ENCODE results near the gene PDK2.
"Not testable (repeated sequence)": the region's sequence is repeated elsewhere in the genome, so short reads cannot be mapped to it uniquely, and the experiment has no call there.

PDK2 gene

GRCh38 chr17:50059256-50059655 lies 35.9 kb upstream of the PDK2 start:
- DNase-seq: no peak

- DNase-seq: no peak
Observed at GRCh38 chr17:50059759-50060273, 35.3 kb upstream of the PDK2 start.

GRCh38 chr17:50060951-50061712 lies 34.0 kb upstream of the PDK2 start:
- no peak for DNase-seq

- not testable (repeated sequence) for DNase-seq
Observed at GRCh38 chr17:50061713-50062045, 33.5 kb upstream of the PDK2 start.

- no peak for DNase-seq
Observed at GRCh38 chr17:50062293-50063243, 32.6 kb upstream of the PDK2 start.

- DNase-seq: no peak
Observed at GRCh38 chr17:50063561-50064252, 31.4 kb upstream of the PDK2 start.

- DNase-seq: no peak
Observed at GRCh38 chr17:50064253-50065001, 30.7 kb upstream of the PDK2 start.

GRCh38 chr17:50065056-50065455 lies 30.1 kb upstream of the PDK2 start:
- DNase-seq: no peak

- no peak for DNase-seq
Observed at GRCh38 chr17:50066995-50067394, 28.2 kb upstream of the PDK2 start.

GRCh38 chr17:50067996-50068395 lies 27.2 kb upstream of the PDK2 start:
- no peak for DNase-seq

- no peak for DNase-seq
Observed at GRCh38 chr17:50070908-50071680, 24.1 kb upstream of the PDK2 start.

- no peak for DNase-seq
Observed at GRCh38 chr17:50071692-50072091, 23.5 kb upstream of the PDK2 start.

GRCh38 chr17:50072130-50072529 lies 23.0 kb upstream of the PDK2 start:
- DNase-seq: no peak

GRCh38 chr17:50072925-50073324 lies 22.2 kb upstream of the PDK2 start:
- DNase-seq: no peak

GRCh38 chr17:50074227-50074626 lies 20.9 kb upstream of the PDK2 start:
- no peak for DNase-seq

GRCh38 chr17:50075446-50076032 lies 19.6 kb upstream of the PDK2 start:
- no peak for DNase-seq

- no peak for DNase-seq
Observed at GRCh38 chr17:50076221-50076590, 18.9 kb upstream of the PDK2 start.

GRCh38 chr17:50076591-50077235 lies 18.4 kb upstream of the PDK2 start:
- DNase-seq: no peak

GRCh38 chr17:50078430-50078829 lies 16.7 kb upstream of the PDK2 start:
- no peak for DNase-seq

- no peak for DNase-seq
Observed at GRCh38 chr17:50079334-50080095, 15.6 kb upstream of the PDK2 start.

Data from activated naive CD4-positive, alpha-beta T cell (primary cell).